Tibial artery (tissue), 4 donors: Measurements from ENCODE around the gene DOCK10.

ENCODE experiments used
- DNase-seq, 2 donors: peaks; one replicate each; pipeline ENCODE4 v3.0.0-alpha.2; 2019
- H3K27ac ChIP-seq, 2 donors: fragments of 200-600 bp; sonication (generic) in 1 of 2; 1 replicate in 1 of 2; 2 replicates in 1 of 2; pipeline ENCODE4 v1.5.1; 2018 to 2019; ENCODE audit warnings: mild to moderate bottlenecking in 1 of 2
- H3K27me3 ChIP-seq, 2 donors: fragments of 200-600 bp; sonication (generic) in 1 of 2; one replicate each; pipeline versions ENCODE4 v1.5.1 to v1.6.0; 2016 to 2019
- H3K36me3 ChIP-seq, 3 donors: fragments of 200-600 bp; sonication (generic) in 2 of 3; one replicate each; pipeline ENCODE4 v1.5.1; 2016 to 2019; ENCODE audit warnings: mild to moderate bottlenecking in 2 of 3
- H3K4me1 ChIP-seq, 4 donors: fragments of 200-600 bp; sonication (generic) in 2 of 4; 1 replicate in 3 of 4; 2 replicates in 1 of 4; pipeline ENCODE4 v1.5.1; 2016 to 2019
- H3K4me3 ChIP-seq, 2 donors: fragments of 200-600 bp; sonication (generic) in 1 of 2; 1 replicate in 1 of 2; 2 replicates in 1 of 2; pipeline ENCODE4 v1.5.1; 2018 to 2019; ENCODE audit warnings: mild to moderate bottlenecking in 2 of 2
- H3K9me3 ChIP-seq, 3 donors: fragments of 200-600 bp; sonication (generic) in 1 of 3; one replicate each; pipeline ENCODE4 v1.5.1; 2016 to 2019
- intact Hi-C: fragments of 100-400 bp; cut with DNase I; formaldehyde crosslinking; loops from one replicate; pipeline ENCODE4 v1.15.0; 2023; ENCODE audit warnings: low total_unique reads
- TF ChIP-seq, protein P1 (sequence below), 2 experiments: fragments of 200-600 bp in 1 of 2; fragments of 450-650 bp in 1 of 2; IDR thresholded peaks; one replicate each; pipeline ENCODE4 v1.5.1; 2017 to 2019; ENCODE audit warnings: antibody characterized with exemption in 2 of 2, mild to moderate bottlenecking in 1 of 2, moderate library complexity in 1 of 2

DOCK10 gene

DNA sequence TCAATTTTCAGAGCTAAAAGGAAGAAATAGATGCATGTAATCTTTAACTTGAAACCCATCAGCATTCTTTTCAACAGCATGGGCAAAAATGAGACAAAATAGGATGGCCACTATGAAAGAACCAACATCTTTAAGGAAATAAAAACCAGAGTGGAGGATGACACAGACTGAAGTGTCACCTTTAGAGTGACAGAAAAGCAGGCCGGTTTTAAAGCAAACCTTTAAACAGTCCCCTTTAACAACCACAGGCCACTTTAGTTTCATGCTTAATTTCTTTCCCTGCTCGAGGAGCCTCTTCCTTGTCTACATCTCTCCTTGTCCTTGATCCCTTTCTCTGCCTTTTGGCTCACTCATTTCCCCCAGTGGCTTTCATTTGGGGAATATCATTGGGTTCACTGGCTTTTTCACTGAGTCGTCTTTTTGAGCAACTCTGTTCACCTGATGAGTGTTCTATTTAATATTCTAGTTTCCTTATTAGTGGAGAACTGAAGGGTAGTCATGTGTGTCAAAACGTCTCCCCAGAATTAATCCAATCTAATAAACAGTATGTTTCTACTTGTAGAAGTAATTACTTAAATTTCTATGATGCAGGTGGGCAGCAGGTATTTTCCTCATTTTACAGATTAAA is 72.5 kb downstream of the DOCK10 start:
- peak overlapping the region; percentile 83 to 84 for H3K27ac ChIP-seq
- H3K4me3 ChIP-seq, result peak overlapping the region in 1 of 2 donors; percentile 15
- TF ChIP-seq, protein P1, sequence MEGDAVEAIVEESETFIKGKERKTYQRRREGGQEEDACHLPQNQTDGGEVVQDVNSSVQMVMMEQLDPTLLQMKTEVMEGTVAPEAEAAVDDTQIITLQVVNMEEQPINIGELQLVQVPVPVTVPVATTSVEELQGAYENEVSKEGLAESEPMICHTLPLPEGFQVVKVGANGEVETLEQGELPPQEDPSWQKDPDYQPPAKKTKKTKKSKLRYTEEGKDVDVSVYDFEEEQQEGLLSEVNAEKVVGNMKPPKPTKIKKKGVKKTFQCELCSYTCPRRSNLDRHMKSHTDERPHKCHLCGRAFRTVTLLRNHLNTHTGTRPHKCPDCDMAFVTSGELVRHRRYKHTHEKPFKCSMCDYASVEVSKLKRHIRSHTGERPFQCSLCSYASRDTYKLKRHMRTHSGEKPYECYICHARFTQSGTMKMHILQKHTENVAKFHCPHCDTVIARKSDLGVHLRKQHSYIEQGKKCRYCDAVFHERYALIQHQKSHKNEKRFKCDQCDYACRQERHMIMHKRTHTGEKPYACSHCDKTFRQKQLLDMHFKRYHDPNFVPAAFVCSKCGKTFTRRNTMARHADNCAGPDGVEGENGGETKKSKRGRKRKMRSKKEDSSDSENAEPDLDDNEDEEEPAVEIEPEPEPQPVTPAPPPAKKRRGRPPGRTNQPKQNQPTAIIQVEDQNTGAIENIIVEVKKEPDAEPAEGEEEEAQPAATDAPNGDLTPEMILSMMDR (IDR thresholded peaks at IDR 0.05), result no peak
- no peaks in the 10 kb centered on the region for H3K36me3 ChIP-seq
- H3K27me3 ChIP-seq, result no peaks in the 10 kb centered on the region
- H3K4me1 ChIP-seq, result peaks cover 0 to 94% (median 27%) of the 10 kb centered on the region in 4 donors
- DNase-seq, result no peak
- no peaks in the 10 kb centered on the region for H3K9me3 ChIP-seq
- intact Hi-C loops, result no loop called here

DNA sequence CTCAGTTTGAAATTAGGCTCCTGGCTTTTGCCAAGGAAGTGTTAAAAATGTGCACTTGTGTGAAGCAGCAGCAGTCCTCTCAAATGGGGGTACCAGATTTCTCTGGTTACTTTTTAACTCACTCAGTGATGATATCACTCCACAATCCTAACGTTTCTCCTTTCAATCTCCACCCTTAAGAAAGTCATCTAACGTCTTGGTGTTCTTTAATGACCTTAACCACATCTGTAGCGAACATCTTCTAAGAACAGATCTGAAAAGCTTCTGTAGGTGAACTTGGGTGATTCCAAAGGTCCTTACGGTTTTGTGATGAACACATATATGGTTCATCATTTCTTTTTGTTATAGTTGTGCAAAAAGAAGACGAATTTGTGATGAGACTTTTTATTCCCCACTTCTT is 73.2 kb downstream of the DOCK10 start:
- no peaks in the 10 kb centered on the region for H3K9me3 ChIP-seq
- H3K27me3 ChIP-seq, result no peaks in the 10 kb centered on the region
- DNase-seq, result no peak
- no peaks in the 10 kb centered on the region for H3K36me3 ChIP-seq
- intact Hi-C loops, result no loop called here
- no peak overlapping the region for H3K4me3 ChIP-seq
- H3K4me1 ChIP-seq, result peaks cover 0 to 91% (median 25%) of the 10 kb centered on the region in 4 donors
- TF ChIP-seq, protein P1 (IDR thresholded peaks at IDR 0.05), result no peak
- H3K27ac ChIP-seq, result peak overlapping the region; percentile 83 to 84

DNA sequence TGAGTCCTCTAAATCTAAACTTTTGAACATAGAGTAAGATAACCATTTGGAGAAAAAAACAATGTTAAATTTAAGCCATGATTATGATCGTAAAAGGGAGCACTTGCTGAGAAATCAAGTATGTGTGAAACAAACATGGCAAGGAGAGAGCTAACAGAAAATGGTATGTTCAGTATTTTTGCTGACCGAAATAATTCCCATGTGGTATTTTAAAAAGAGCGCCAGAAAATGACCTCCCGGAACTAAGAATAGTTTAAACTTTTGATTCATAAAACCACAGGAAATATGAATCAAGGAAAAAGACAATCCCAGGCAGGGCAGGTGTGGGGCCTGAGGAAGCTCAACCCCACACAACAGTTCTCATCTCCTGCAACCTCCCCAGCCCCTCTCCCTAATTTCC is 74.2 kb downstream of the DOCK10 start:
- TF ChIP-seq, protein P1 (IDR thresholded peaks at IDR 0.05), result no peak
- Histone ChIP-seq H3K27ac (peak overlapping the region; percentile 83 to 84), H3K9me3 (no peaks in the 10 kb centered on the region), H3K4me3 (peak overlapping the region in 1 of 2 donors; percentile 14), H3K27me3 (no peaks in the 10 kb centered on the region), H3K36me3 (no peaks in the 10 kb centered on the region), H3K4me1 (peaks cover 0 to 82% (median 22%) of the 10 kb centered on the region in 4 donors)
- intact Hi-C loops, result no loop called here
- DNase-seq, result no peak

DNA sequence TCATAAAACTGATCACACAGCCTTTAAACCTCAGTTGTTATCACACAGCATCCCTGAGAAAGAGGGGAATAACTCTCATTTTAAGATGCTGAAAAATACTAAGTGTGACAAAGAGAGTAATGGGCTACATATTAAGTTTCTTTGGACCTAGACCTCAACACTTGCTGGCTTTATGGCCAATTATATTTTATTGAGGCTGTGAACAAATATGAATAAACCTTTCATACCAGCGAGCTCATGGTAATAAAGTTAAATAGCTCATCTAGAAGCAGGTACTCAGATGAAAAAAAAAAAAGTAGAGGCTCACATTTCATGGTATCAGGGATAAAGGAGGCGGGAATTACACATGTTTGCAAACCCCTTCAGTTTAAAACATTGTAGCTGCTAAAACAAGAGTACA is 75.7 kb downstream of the DOCK10 start:
- DNase-seq, result no peak
- H3K27ac ChIP-seq, result peak overlapping the region in 1 of 2 donors; percentile 84

DNA sequence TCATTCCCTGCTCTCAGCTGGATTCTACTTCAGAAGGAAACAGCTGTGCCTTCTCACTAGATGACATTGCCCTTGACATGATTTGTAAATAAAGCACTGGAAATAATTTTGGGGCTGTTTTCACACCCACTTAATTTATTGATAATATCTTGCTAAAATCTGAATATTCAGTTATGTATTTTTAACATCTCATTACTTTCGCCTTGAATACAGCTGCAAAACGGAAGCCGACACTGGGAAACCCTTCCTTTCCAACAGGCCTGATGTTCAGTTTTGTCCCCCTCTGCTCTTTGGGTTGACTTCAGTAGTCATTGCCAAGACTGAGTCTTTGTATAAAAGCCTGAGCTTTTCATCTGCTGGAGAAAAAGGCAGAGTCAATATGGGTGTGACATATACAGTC is 82.7 kb downstream of the DOCK10 start:
- Histone ChIP-seq H3K36me3 (no peaks in the 10 kb centered on the region), H3K4me1 (peaks cover 0 to 59% (median 26%) of the 10 kb centered on the region in 4 donors), H3K27ac (peak overlapping the region; percentile 18 to 43), H3K27me3 (no peaks in the 10 kb centered on the region), H3K9me3 (no peaks in the 10 kb centered on the region), H3K4me3 (no peak overlapping the region)
- TF ChIP-seq, protein P1 (IDR thresholded peaks at IDR 0.05), result no peak
- intact Hi-C loops, result no loop called here
- DNase-seq, result no peak

More for the DNA sequence above, 75.7 kb downstream of the DOCK10 start:
- Histone ChIP-seq H3K27me3 (no peaks in the 10 kb centered on the region), H3K9me3 (no peaks in the 10 kb centered on the region), H3K4me3 (no peak overlapping the region), H3K4me1 (peaks cover 0 to 82% (median 19%) of the 10 kb centered on the region in 4 donors), H3K36me3 (no peaks in the 10 kb centered on the region)
- intact Hi-C loops, result no loop called here
- TF ChIP-seq, protein P1 (IDR thresholded peaks at IDR 0.05), result no peak
